HepG2 (cell line): Measurements from ENCODE around the gene CACNA2D3. TPM values are rescaled to one million over a fixed set of nuclear protein-coding genes. Genes with fewer than 3 reads are reported as not detected.

Experiments
- ATAC-seq: fragments of 200-7000 bp; cut with Tn5 transposase; 3 replicates; pipeline ENCODE4 v1.9.1; 2020; ENCODE audit warnings: mild to moderate bottlenecking, moderate library complexity
- BruUV-seq: library from RNA; stranded (reverse); fragments of 400-500 nt; replicated peaks from 2 replicates; lab custom pipeline; 2021; lab: Mats Ljungman, UMichigan
- CTCF ChIA-PET: fragments of 300-600 bp; formaldehyde crosslinking; extraction: SDS; loops from one replicate; lab custom pipeline; 2021; ENCODE audit warnings: low total read pairs, inconsistent platforms, low intra/inter-chr PET ratio; lab: Yijun Ruan, JAX
- POLR2A ChIA-PET: fragments of 350-600 bp; sonication (Branson Sonifier 250); formaldehyde crosslinking; loops from one replicate; lab custom pipeline; 2020; ENCODE audit warnings: antibody characterized with exemption, inconsistent platforms; lab: Yijun Ruan, JAX
- DNase-seq: peaks from one replicate; pipeline ENCODE4 v3.0.0-alpha.2; 2015; ENCODE audit warnings: low spot score
- FAIRE-seq: peaks from 3 replicates; lab custom pipeline; 2011; peaks lifted over from hg19 to GRCh38; lab: Jason Lieb, UNC
- H2AFZ ChIP-seq: one replicate; pipeline ENCODE4 v1.6.1; 2011; ENCODE audit warnings: low read length, inconsistent platforms
- H3K27ac ChIP-seq: fragments of 300-600 bp; 3 replicates; pipeline ENCODE4 v1.8.0; 2011; ENCODE audit warnings: mixed run types, mild to moderate bottlenecking, mixed read lengths, low read length, inconsistent platforms; ENCODE audit not compliant: insufficient read depth; ENCODE audit errors: extremely low read length
- H3K27me3 ChIP-seq, 2 experiments: fragments of 200-600 bp in 1 of 2; 2 replicates in 1 of 2; 3 replicates in 1 of 2; pipeline versions ENCODE4 v1.6.0 to v1.8.0; 2011; ENCODE audit warnings: low read length in 2 of 2, mild to moderate bottlenecking in 2 of 2, moderate library complexity in 2 of 2, inconsistent platforms in 1 of 2; ENCODE audit not compliant: insufficient read depth in 2 of 2, control insufficient read depth in 1 of 2
- H3K36me3 ChIP-seq, 2 experiments: fragments of 200-600 bp in 1 of 2; replicated peaks in 1 of 2; 2 replicates in 1 of 2; 3 replicates in 1 of 2; pipeline versions ENCODE4 v1.5.1 to v1.8.0; 2011; ENCODE audit warnings: low read length in 2 of 2, inconsistent platforms in 1 of 2; ENCODE audit not compliant: insufficient read depth in 2 of 2, control insufficient read depth in 1 of 2
- H3K4me1 ChIP-seq: 2 replicates; pipeline ENCODE4 v1.5.1; 2012; ENCODE audit warnings: low read length, inconsistent platforms; ENCODE audit not compliant: insufficient read depth
- H3K4me2 ChIP-seq: 2 replicates; pipeline ENCODE4 v1.6.0; 2011; ENCODE audit warnings: low read depth, low read length, inconsistent platforms
- H3K4me3 ChIP-seq, 3 experiments: fragments of 200-600 bp in 1 of 3; sonication (generic), shearing (Covaris generic) in 1 of 3; replicated peaks in 1 of 3; 2 replicates each; pipeline ENCODE4 v1.5.1; 2011 to 2016; ENCODE audit warnings: low read length in 3 of 3, inconsistent platforms in 2 of 3, low read depth in 2 of 3, mild to moderate bottlenecking in 2 of 3, control low read depth in 1 of 3, mixed read lengths in 1 of 3; ENCODE audit not compliant: insufficient read depth in 1 of 3
- H3K79me2 ChIP-seq: one replicate; pipeline ENCODE4 v1.6.1; 2011; ENCODE audit warnings: low read length, inconsistent platforms; ENCODE audit not compliant: insufficient read depth
- H3K9ac ChIP-seq: 2 replicates; pipeline ENCODE4 v1.6.0; 2011; ENCODE audit warnings: mild to moderate bottlenecking, low read depth, low read length, inconsistent platforms; ENCODE audit not compliant: insufficient read depth
- H3K9me3 ChIP-seq: 2 replicates; pipeline ENCODE4 v1.5.1; 2012; ENCODE audit warnings: mild to moderate bottlenecking, low read length
- H4K20me1 ChIP-seq: 2 replicates; pipeline ENCODE4 v1.6.0; 2011; ENCODE audit warnings: inconsistent platforms, mild to moderate bottlenecking, low read length, moderate library complexity; ENCODE audit not compliant: insufficient read depth
- CREB3 ChIP-seq: sonication (generic); formaldehyde crosslinking; IDR thresholded peaks from 2 replicates; pipeline ENCODE4 v1.5.0; 2020; ENCODE audit warnings: missing genetic modification reagents
- DRAP1 ChIP-seq: IDR thresholded peaks from 2 replicates; pipeline ENCODE4 v1.6.1; 2016; ENCODE audit warnings: missing genetic modification reagents, missing compliant biosample characterization
- MAFG ChIP-seq: sonication (generic); formaldehyde crosslinking; IDR thresholded peaks from 2 replicates; pipeline ENCODE4 v1.5.1; 2020; ENCODE audit warnings: mild to moderate bottlenecking, missing genetic modification reagents
- MEIS2 ChIP-seq: sonication (generic); formaldehyde crosslinking; IDR thresholded peaks from 2 replicates; pipeline ENCODE4 v1.9.0; 2021; ENCODE audit warnings: mild to moderate bottlenecking, missing genetic modification reagents
- MXI1 ChIP-seq: IDR thresholded peaks from 3 replicates; pipeline ENCODE4 v1.6.1; 2012; ENCODE audit warnings: low read depth, low read length, inconsistent platforms, borderline replicate concordance
- MYPOP ChIP-seq: sonication (generic); formaldehyde crosslinking; IDR thresholded peaks from 2 replicates; pipeline ENCODE4 v1.8.1; 2023; ENCODE audit warnings: mild to moderate bottlenecking, moderate library complexity, missing genetic modification reagents
- NFYC ChIP-seq: IDR thresholded peaks from 2 replicates; pipeline ENCODE4 v1.6.1; 2016; ENCODE audit warnings: missing genetic modification reagents, missing compliant biosample characterization
- PTBP1 ChIP-seq: fragments of 200-400 bp; formaldehyde crosslinking; IDR thresholded peaks from 2 replicates; pipeline ENCODE4 v1.6.1; 2018; ENCODE audit warnings: low read length, low read depth; ENCODE audit not compliant: poor library complexity, severe bottlenecking
- SIN3A ChIP-seq: IDR thresholded peaks from 2 replicates; pipeline ENCODE4 v1.6.1; 2011; ENCODE audit warnings: low read depth, mild to moderate bottlenecking, control low read depth, low read length, borderline replicate concordance
- SP1 ChIP-seq, 2 experiments: fragments of 450-650 bp in 1 of 2; sonication (generic) in 1 of 2; formaldehyde crosslinking in 1 of 2; IDR thresholded peaks; 2 replicates each; pipeline versions ENCODE4 v1.4.0 to v1.6.1; 2016 to 2020; ENCODE audit warnings: missing genetic modification reagents in 1 of 2
- TCF7 ChIP-seq: sonication (generic); IDR thresholded peaks from 2 replicates; pipeline ENCODE4 v1.6.1; 2016; ENCODE audit warnings: antibody characterized with exemption, low read depth
- YEATS4 ChIP-seq: sonication (generic); formaldehyde crosslinking; IDR thresholded peaks from 2 replicates; pipeline ENCODE4 v1.4.0; 2020; ENCODE audit warnings: missing genetic modification reagents, borderline replicate concordance
- ZFX ChIP-seq: sonication (generic); formaldehyde crosslinking; IDR thresholded peaks from 2 replicates; pipeline ENCODE4 v1.4.0; 2020; ENCODE audit warnings: mild to moderate bottlenecking, low read depth, missing genetic modification reagents, moderate library complexity
- ZNF234 ChIP-seq: sonication (generic); formaldehyde crosslinking; conservative IDR thresholded peaks from 2 replicates; pipeline ENCODE4 v1.5.1; 2020; ENCODE audit warnings: mild to moderate bottlenecking, missing genetic modification reagents
- ZNF3 ChIP-seq: IDR thresholded peaks from 2 replicates; pipeline ENCODE4 v1.7.0; 2017; ENCODE audit warnings: inconsistent platforms
- ZNF770 ChIP-seq: sonication (generic); formaldehyde crosslinking; IDR thresholded peaks from 2 replicates; pipeline ENCODE4 v1.5.0; 2020; ENCODE audit warnings: mild to moderate bottlenecking, missing genetic modification reagents
- WGBS: methylation state at CpG from one replicate; pipeline ENCODE4 v1.1.6; 2017; ENCODE audit warnings: low lambda C conversion rate; 5-methylcytosine and 5-hydroxymethylcytosine counted together
- in situ Hi-C: cut with HindIII; loops from 2 replicates; pipeline ENCODE4 v1.10.0; 2017; ENCODE audit warnings: low pct_unique_long_range_greater_than_20kb; ENCODE audit not compliant: extremely low pct_ligation_motif_present
- intact Hi-C: fragments of 100-400 bp; cut with micrococcal nuclease; formaldehyde crosslinking; loops from one replicate; pipeline ENCODE4 v1.10.0; 2022; ENCODE audit not compliant: unreplicated experiment
- polyA plus RNA-seq, 8 experiments: library from polyadenylated mRNA; depleted of rRNA in 3 of 8; stranded (reverse) in 7 of 8; unstranded in 1 of 8; fragments of >200 nt; fragmentation: Illumina TruSeq in 4 of 8; extraction: Trizol in 4 of 8; gene quantifications; 2 replicates each; pipeline versions ENCODE4 v1.2.1 to v1.2.3, GENCODE V29; 2011 to 2016; ENCODE audit warnings: low read depth in 4 of 8, missing spikeins in 1 of 8, mixed read lengths in 1 of 8; ENCODE audit not compliant: insufficient read depth in 1 of 8
- total RNA-seq, 5 experiments: library from RNA; depleted of rRNA; stranded (reverse); fragments of >200 nt; fragmentation: Illumina TruSeq; extraction: Trizol; gene quantifications; 2 replicates each; pipeline ENCODE4 v1.2.3, GENCODE V29; 2016; ENCODE audit warnings: low read depth in 1 of 5

The CACNA2D3 gene
- total and polyA plus RNA-seq, 2 of the 13 experiments (the other 11 are each of a cell fraction or from before 2014, with no cell fraction given), result not detected

- in situ Hi-C loops, result no loop called here
- DNase-seq, result no peak
Observed at GRCh38 chr3:54999811-55000210, 877.5 kb downstream of the CACNA2D3 start.

More at GRCh38 chr3:54999811-55000210, 877.5 kb downstream of the CACNA2D3 start:
- Histone ChIP-seq H3K27me3 (0 out of 5 replicates have a peak, but pooled peaks cover 0 to 3% of the 10 kb centered on the region in 2 experiments), H3K27ac (no peak overlapping the region), H2AFZ (no peak overlapping the region), H3K9me3 (no peaks in the 10 kb centered on the region), H3K4me1 (no peaks in the 10 kb centered on the region), H3K9ac (no peak overlapping the region), H3K4me2 (no peak overlapping the region), H3K79me2 (no peaks in the 10 kb centered on the region), H4K20me1 (no peaks in the 10 kb centered on the region), H3K36me3 (no peaks in the 10 kb centered on the region), H3K4me3 (no peak overlapping the region)
- TF ChIP-seq MEIS2 (CRISPR knock-in tag) (no peak), SIN3A (no peak), MYPOP (CRISPR knock-in tag) (no peak), MXI1 (no peak), YEATS4 (CRISPR knock-in tag) (no peak), MAFG (CRISPR knock-in tag) (no peak), NFYC (CRISPR knock-in tag) (no peak), ZNF770 (CRISPR knock-in tag) (no peak), PTBP1 (no peak), TCF7 (no peak), SP1 (IDR thresholded peaks at IDR 0.05) (no peak), SP1 (CRISPR knock-in tag; IDR thresholded peaks at IDR 0.05) (no peak), ZNF234 (CRISPR knock-in tag) (no peak), CREB3 (CRISPR knock-in tag) (no peak), DRAP1 (CRISPR knock-in tag) (no peak), ZNF3 (CRISPR knock-in tag) (no peak), ZFX (CRISPR knock-in tag) (no peak)
- ChIA-PET CTCF (no interaction called here), POLR2A (no interaction called here)
- BruUV-seq, result no TSS peak
- 32% methylated on average over 3 of the region's 3 CpGs for WGBS
- FAIRE-seq, result no peak
- intact Hi-C loops, result no loop called here
- ATAC-seq, result no peak
